Ovary (tissue), 9 donors: ENCODE measurements around the gene MEF2C. TPM values are rescaled to one million over a fixed set of nuclear protein-coding genes. Genes with fewer than 3 reads are reported as not detected.

ENCODE experiments used
- DNase-seq, 5 donors: peaks; one replicate each; pipeline ENCODE4 v3.0.0-alpha.2; 2019 to 2020
- H3K27ac ChIP-seq, 2 donors: fragments of 200-600 bp; one replicate each; pipeline versions ENCODE4 v1.5.1 to v1.8.0; 2019 to 2022
- H3K27me3 ChIP-seq: fragments of 200-600 bp; one replicate; pipeline ENCODE4 v1.8.0; 2022
- H3K36me3 ChIP-seq: fragments of 200-600 bp; sonication (generic); one replicate; pipeline ENCODE4 v1.5.1; 2019
- H3K4me1 ChIP-seq: one replicate; pipeline ENCODE4 v1.8.1; 2013; ENCODE audit warnings: mild to moderate bottlenecking, moderate library complexity; ENCODE audit not compliant: insufficient read depth
- H3K4me3 ChIP-seq: fragments of 200-600 bp; sonication (generic); one replicate; pipeline ENCODE4 v1.5.1; 2017
- H3K9me3 ChIP-seq, 2 donors: fragments of 200-600 bp in 1 of 2; sonication (generic) in 1 of 2; one replicate each; pipeline versions ENCODE4 v1.5.1 to v1.8.1; 2013 to 2019; ENCODE audit warnings: mild to moderate bottlenecking in 1 of 2, moderate library complexity in 1 of 2
- EP300 ChIP-seq: sonication (generic); formaldehyde crosslinking; IDR thresholded peaks from one replicate; pipeline ENCODE4 v1.6.1; 2017; ENCODE audit warnings: antibody characterized with exemption
- POLR2A ChIP-seq: fragments of 450-650 bp; IDR thresholded peaks from one replicate; pipeline ENCODE4 v1.6.1; 2017; ENCODE audit warnings: antibody characterized with exemption, mild to moderate bottlenecking, moderate library complexity
- WGBS, 3 donors: extraction: QIAGEN DNeasy Blood & Tissue Kit in 1 of 3; methylation state at CpG; one replicate each; pipeline versions ENCODE4 v1.1.5 to v1.1.7; 2013 to 2017; 5-methylcytosine and 5-hydroxymethylcytosine counted together
- intact Hi-C, 4 donors: fragments of 100-400 bp; cut with DNase I; formaldehyde crosslinking; loops; one replicate each; pipeline versions ENCODE4 v1.11.0 to v1.15.1; 2022 to 2023
- polyA plus RNA-seq, 2 donors: library from polyadenylated mRNA; stranded (reverse); fragments of 200-250 nt in 1 of 2; fragments of 350-450 nt in 1 of 2; fragmentation: Illumina TruSeq in 1 of 2; extraction: RNeasy Lipid Tissue Mini Kit (QIAGEN cat#74804) in 1 of 2; gene quantifications; one replicate each; pipeline ENCODE4 v1.2.3, GENCODE V29; 2013 to 2014
- total RNA-seq, 7 donors: library from RNA; depleted of rRNA in 2 of 7; stranded (reverse); fragments of >200 nt in 2 of 7; fragmentation: NEBNext Ultra II Directional in 3 of 7; extraction: Animal tissue kit (Norgen Biotek cat#: 25700) in 3 of 7; gene quantifications; one replicate each; pipeline versions ENCODE4 v1.1.0 to v1.2.4, GENCODE V29; 2016 to 2023
- TF ChIP-seq, protein P1 (sequence below), 3 donors: fragments of 450-650 bp in 2 of 3; fragments of 200-600 bp in 1 of 3; IDR thresholded peaks; one replicate each; pipeline versions ENCODE4 v1.5.1 to v1.8.0; 2016 to 2022; ENCODE audit warnings: antibody characterized with exemption in 3 of 3, mild to moderate bottlenecking in 1 of 3
- donor health status: DM: no; HTN: no; CAD: no; lungs with moderate emphysema.
- donor health status: DM: no; HTN: no; CAD: no.
- donor health status: Bipolar disorder and iron deficiency.
- donor health status: DM: yes; HTN: yes; CAD: no.
- donor health status: DM: no; HTN: no; CAD: no.
- donor health status: DM: yes; HTN: yes; CAD: no.

The MEF2C gene
- total and polyA plus RNA-seq, 9 donors = 27.2 to 91.4 (median 73.8) TPM

DNA sequence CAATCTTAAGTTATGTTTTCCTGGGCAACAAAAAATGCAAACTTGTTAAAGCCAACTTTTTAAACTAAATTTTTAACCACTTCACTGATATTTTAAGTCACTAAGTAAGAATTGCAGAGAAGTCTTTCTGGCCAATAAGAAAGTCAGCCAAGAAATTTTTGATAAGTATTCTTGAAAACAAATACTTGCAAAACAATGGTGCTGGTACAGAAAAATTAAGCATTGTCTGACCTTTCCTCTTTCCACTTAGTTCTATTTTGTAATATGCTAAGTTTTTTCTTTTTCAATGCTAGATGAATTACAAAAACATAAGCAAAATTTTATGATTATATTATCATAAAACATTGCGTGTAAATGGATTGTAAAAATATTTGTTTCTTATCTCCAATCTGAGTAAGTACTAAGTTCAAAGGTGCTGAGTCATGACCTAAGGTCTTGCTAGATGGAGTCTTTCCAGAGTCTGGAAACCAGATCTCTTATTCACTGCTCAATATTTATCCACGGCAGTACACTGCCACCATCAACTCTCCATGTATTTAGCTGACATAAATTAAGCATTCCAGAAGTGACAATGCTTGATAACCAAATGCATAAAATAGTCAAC lies 139.7 kb downstream of the MEF2C start:
- WGBS, 3 donors = 9 to 18% (median 12%) methylated on average over 2 of the region's 2 CpGs
- H3K9me3 ChIP-seq = no peaks in the 10 kb centered on the region
- no peak for DNase-seq
- TF ChIP-seq EP300 (no peak), POLR2A (no peak)
- TF ChIP-seq, protein P1, sequence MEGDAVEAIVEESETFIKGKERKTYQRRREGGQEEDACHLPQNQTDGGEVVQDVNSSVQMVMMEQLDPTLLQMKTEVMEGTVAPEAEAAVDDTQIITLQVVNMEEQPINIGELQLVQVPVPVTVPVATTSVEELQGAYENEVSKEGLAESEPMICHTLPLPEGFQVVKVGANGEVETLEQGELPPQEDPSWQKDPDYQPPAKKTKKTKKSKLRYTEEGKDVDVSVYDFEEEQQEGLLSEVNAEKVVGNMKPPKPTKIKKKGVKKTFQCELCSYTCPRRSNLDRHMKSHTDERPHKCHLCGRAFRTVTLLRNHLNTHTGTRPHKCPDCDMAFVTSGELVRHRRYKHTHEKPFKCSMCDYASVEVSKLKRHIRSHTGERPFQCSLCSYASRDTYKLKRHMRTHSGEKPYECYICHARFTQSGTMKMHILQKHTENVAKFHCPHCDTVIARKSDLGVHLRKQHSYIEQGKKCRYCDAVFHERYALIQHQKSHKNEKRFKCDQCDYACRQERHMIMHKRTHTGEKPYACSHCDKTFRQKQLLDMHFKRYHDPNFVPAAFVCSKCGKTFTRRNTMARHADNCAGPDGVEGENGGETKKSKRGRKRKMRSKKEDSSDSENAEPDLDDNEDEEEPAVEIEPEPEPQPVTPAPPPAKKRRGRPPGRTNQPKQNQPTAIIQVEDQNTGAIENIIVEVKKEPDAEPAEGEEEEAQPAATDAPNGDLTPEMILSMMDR (IDR thresholded peaks at IDR 0.05) = no peak
- peak overlapping the region in 1 of 2 donors; percentile 4 for H3K27ac ChIP-seq
- H3K36me3 ChIP-seq = no peaks in the 10 kb centered on the region
- H3K4me3 ChIP-seq = no peak overlapping the region
- intact Hi-C loops = no loop called here
- H3K27me3 ChIP-seq = no peaks in the 10 kb centered on the region
- peaks cover 2% of the 10 kb centered on the region for H3K4me1 ChIP-seq

DNA sequence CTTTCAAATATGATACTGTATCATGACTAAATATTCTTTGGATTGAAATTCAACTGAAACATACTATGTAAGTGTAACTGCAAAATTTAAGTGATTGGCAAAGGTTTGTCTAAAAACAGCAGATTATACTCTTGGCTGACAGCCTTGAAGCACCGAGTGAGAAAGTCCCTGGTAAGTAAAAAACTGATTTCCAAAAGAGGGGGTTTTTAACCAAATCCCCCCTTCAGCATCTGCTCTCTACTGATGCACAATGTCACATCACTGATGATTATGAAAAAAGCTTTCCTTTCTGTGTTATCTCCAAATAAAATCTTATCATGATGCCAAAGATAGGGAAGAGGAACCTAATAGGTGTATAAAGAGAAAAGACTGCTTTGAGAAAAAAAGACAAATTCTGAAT lies 141.0 kb downstream of the MEF2C start:
- Histone ChIP-seq H3K27me3 (no peaks in the 10 kb centered on the region), H3K9me3 (no peaks in the 10 kb centered on the region), H3K27ac (no peak overlapping the region), H3K4me1 (peaks cover 2% of the 10 kb centered on the region), H3K4me3 (no peak overlapping the region), H3K36me3 (no peaks in the 10 kb centered on the region)
- 36 to 54% (median 41%) methylated on average over 1 of the region's 1 CpG for WGBS, 3 donors
- no peak for DNase-seq
- intact Hi-C loops = no loop called here
- no peak for TF ChIP-seq POLR2A

DNA sequence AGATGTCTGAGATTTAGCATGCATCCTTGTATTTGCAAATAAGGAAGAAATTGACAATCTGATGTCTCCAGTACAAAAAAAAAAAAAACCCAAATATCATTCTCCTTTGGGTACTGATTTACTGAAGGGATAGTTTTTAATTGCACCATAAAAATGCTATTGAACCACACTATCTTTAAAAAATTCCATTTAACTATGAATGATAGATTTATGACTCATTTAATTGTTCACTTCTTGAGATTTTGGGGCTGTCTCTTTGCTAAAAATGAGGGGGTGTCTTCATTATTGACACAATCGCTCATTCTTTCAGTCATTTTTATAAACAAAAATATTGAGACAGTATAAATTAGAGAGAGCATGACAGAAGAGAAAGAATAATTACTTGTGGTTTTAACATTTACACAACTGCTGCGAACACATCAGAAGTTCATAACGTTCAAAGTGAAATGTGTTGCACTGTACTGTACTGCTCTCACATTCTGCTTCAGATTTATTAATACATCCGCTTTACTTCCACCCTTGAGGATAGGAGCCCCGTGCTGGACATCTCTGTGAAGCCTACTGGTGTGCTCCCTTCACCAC lies 142.3 kb downstream of the MEF2C start:
- no peaks in the 10 kb centered on the region for H3K36me3 ChIP-seq
- TF ChIP-seq EP300 (no peak), POLR2A (no peak)
- TF ChIP-seq, protein P1 (IDR thresholded peaks at IDR 0.05) = no peak
- WGBS, 3 donors = 76 to 83% (median 79%) methylated on average over 5 of the region's 5 CpGs

DNA sequence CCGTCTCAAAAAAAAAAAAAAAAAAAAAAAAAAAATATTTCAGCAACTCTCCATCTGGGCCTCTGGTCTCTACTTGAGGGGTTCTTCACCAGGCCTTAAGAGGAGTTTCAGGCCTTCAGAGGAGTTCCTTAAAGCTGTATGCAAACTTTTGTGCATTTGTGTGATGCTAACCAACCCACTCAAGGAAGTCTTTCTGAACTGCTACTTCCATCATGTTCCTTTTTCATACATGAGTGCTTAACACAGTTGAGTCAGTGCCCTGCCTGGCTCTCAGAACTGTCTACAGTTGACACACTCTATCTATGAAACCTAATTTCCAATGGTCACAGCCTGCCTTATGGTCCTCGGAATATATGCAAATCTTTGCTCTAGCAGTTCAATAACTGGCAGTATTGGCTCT lies 146.5 kb downstream of the MEF2C start:
- WGBS, 3 donors = 97 to 100% (median 100%) methylated on average over 1 of the region's 2 CpGs
- Histone ChIP-seq H3K4me1 (peaks cover 3% of the 10 kb centered on the region), H3K9me3 (no peaks in the 10 kb centered on the region), H3K36me3 (no peaks in the 10 kb centered on the region), H3K27me3 (no peaks in the 10 kb centered on the region), H3K27ac (no peak overlapping the region), H3K4me3 (no peak overlapping the region)
- no peak for DNase-seq
- TF ChIP-seq, protein P1 (IDR thresholded peaks at IDR 0.05) = no peak
- intact Hi-C loops = loop anchor here in 3 of 4 donors (5.0 to 10.0 kb wide), 3 partner anchors 141 to 208 kb away; partner anchors contain the start of gene MEF2C (in 1 of the 3)

More for the DNA sequence above, 142.3 kb downstream of the MEF2C start:
- no peak overlapping the region for H3K27ac ChIP-seq
- DNase-seq = no peak
- H3K4me3 ChIP-seq = no peak overlapping the region
- H3K9me3 ChIP-seq = no peaks in the 10 kb centered on the region
- intact Hi-C loops = no loop called here
- H3K27me3 ChIP-seq = no peaks in the 10 kb centered on the region
- no peaks in the 10 kb centered on the region for H3K4me1 ChIP-seq

DNA sequence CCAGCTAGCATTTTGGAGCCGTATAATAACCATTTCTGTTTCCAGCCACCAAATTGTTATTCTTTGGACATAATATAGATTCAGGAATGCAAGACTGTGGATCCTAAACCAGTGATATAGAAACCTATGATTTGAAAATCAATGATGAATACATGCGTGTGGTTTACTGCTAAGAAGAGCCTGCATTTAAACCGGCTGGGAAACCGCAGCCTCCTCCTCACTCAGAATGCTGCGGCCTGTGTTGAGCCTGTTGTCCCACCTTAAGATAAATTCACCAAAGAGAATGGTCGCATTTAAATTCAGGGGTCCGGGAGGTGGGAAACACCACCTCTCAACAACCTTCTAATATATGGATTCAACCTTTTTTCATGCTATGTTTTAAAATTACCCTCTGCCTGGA lies 148.0 kb downstream of the MEF2C start:
- DNase-seq = no peak
- TF ChIP-seq EP300 (no peak), POLR2A (no peak)
- TF ChIP-seq, protein P1 (IDR thresholded peaks at IDR 0.05) = no peak
- H3K27ac ChIP-seq = peak overlapping the region in 1 of 2 donors; percentile 76
- WGBS, 3 donors = 36 to 66% (median 38%) methylated on average over 7 of the region's 7 CpGs
- H3K27me3 ChIP-seq = no peaks in the 10 kb centered on the region
- H3K4me3 ChIP-seq = no peak overlapping the region
- no peaks in the 10 kb centered on the region for H3K36me3 ChIP-seq
- H3K9me3 ChIP-seq = no peaks in the 10 kb centered on the region
- intact Hi-C loops = loop anchor here in 3 of 4 donors (5.0 to 10.0 kb wide), 4 partner anchors 142 to 210 kb away; partner anchors contain the start of gene MEF2C (in 1 of the 3)
- peaks cover 6% of the 10 kb centered on the region for H3K4me1 ChIP-seq
